ENCODE data around the gene UTS2.

UTS2 gene

GRCh38 chr1:7850786-7851185, 2.1 kb downstream of the UTS2 start:
- no peaks in the 10 kb centered on the region for H3K27me3 ChIP-seq (ENCODE audit: insufficient read depth, low read length)
- no peak for TF ChIP-seq CTCF (IDR thresholded peaks at IDR 0.05; ENCODE audit: low read length)
- no peaks in the 10 kb centered on the region for H3K9me3 ChIP-seq (ENCODE audit: low read length)
- no peaks in the 10 kb centered on the region for H3K9me2 ChIP-seq (ENCODE audit: low read depth, low read length)
- no peak overlapping the region for H3K4me3 ChIP-seq (ENCODE audit: low read depth, low read length, poor library complexity, severe bottlenecking)
- no peak overlapping the region for H3K27ac ChIP-seq (ENCODE audit: low read depth, low read length, poor library complexity, severe bottlenecking)
- no peaks in the 10 kb centered on the region for H4K20me1 ChIP-seq (ENCODE audit: insufficient read depth, low read length)
- no peak overlapping the region for H3K9ac ChIP-seq (ENCODE audit: low read length)
- H3K4me2 ChIP-seq (ENCODE audit: low read length): no peak overlapping the region
- H3F3A ChIP-seq (ENCODE audit: insufficient read depth, low read length): no peaks in the 10 kb centered on the region
- H3K36me3 ChIP-seq (ENCODE audit: insufficient read depth, low read length): no peaks in the 10 kb centered on the region
- H3K79me2 ChIP-seq (ENCODE audit: insufficient read depth, low read length): no peaks in the 10 kb centered on the region
- H3K4me1 ChIP-seq (ENCODE audit: insufficient read depth, low read length, severe bottlenecking): no peaks in the 10 kb centered on the region
- H2AFZ ChIP-seq (ENCODE audit: low read length): no peak overlapping the region

GRCh38 chr1:7847599-7847998, 5.3 kb downstream of the UTS2 start:
- no peak overlapping the region for H3K9ac ChIP-seq (ENCODE audit: low read length)
- no peaks in the 10 kb centered on the region for H3K36me3 ChIP-seq (ENCODE audit: insufficient read depth, low read length)
- H3F3A ChIP-seq (ENCODE audit: insufficient read depth, low read length): no peaks in the 10 kb centered on the region
- no peaks in the 10 kb centered on the region for H4K20me1 ChIP-seq (ENCODE audit: insufficient read depth, low read length)
- no peaks in the 10 kb centered on the region for H3K79me2 ChIP-seq (ENCODE audit: insufficient read depth, low read length)
- no peaks in the 10 kb centered on the region for H3K9me2 ChIP-seq (ENCODE audit: low read depth, low read length)
- H3K9me3 ChIP-seq (ENCODE audit: low read length): no peaks in the 10 kb centered on the region
- H3K4me2 ChIP-seq (ENCODE audit: low read length): no peak overlapping the region
- H3K4me1 ChIP-seq (ENCODE audit: insufficient read depth, low read length, severe bottlenecking): no peaks in the 10 kb centered on the region
- no peak overlapping the region for H3K27ac ChIP-seq (ENCODE audit: low read depth, low read length, poor library complexity, severe bottlenecking)
- H2AFZ ChIP-seq (ENCODE audit: low read length): no peak overlapping the region
- H3K27me3 ChIP-seq (ENCODE audit: insufficient read depth, low read length): no peaks in the 10 kb centered on the region
- TF ChIP-seq CTCF (IDR thresholded peaks at IDR 0.05; ENCODE audit: low read length): no peak
- TF ChIP-seq EZH2 (IDR thresholded peaks at IDR 0.05; ENCODE audit: borderline replicate concordance, low read length): no peak
- no peak overlapping the region for H3K4me3 ChIP-seq (ENCODE audit: low read depth, low read length, poor library complexity, severe bottlenecking)

GRCh38 chr1:7846656-7847055, 6.2 kb downstream of the UTS2 start:
- Histone ChIP-seq H3K9me2 (ENCODE audit: low read depth, low read length) (no peaks in the 10 kb centered on the region), H4K20me1 (ENCODE audit: insufficient read depth, low read length) (no peaks in the 10 kb centered on the region), H3K4me2 (ENCODE audit: low read length) (no peak overlapping the region), H3F3A (ENCODE audit: insufficient read depth, low read length) (no peaks in the 10 kb centered on the region), H3K27me3 (ENCODE audit: insufficient read depth, low read length) (no peaks in the 10 kb centered on the region), H3K27ac (ENCODE audit: low read depth, low read length, poor library complexity, severe bottlenecking) (no peak overlapping the region), H3K4me1 (ENCODE audit: insufficient read depth, low read length, severe bottlenecking) (no peaks in the 10 kb centered on the region), H3K9me3 (ENCODE audit: low read length) (no peaks in the 10 kb centered on the region), H3K79me2 (ENCODE audit: insufficient read depth, low read length) (no peaks in the 10 kb centered on the region), H3K36me3 (ENCODE audit: insufficient read depth, low read length) (no peaks in the 10 kb centered on the region), H3K4me3 (ENCODE audit: low read depth, low read length, poor library complexity, severe bottlenecking) (no peak overlapping the region), H2AFZ (ENCODE audit: low read length) (no peak overlapping the region), H3K9ac (ENCODE audit: low read length) (no peak overlapping the region)
- no peak for TF ChIP-seq EZH2 (IDR thresholded peaks at IDR 0.05; ENCODE audit: borderline replicate concordance, low read length)
- no peak for TF ChIP-seq CTCF (IDR thresholded peaks at IDR 0.05; ENCODE audit: low read length)

All from OCI-LY1 (cell line).